Measurements from ENCODE around the gene UBE2H.

The UBE2H gene

GRCh38 chr7:129883151-129883550, 69.6 kb downstream of the UBE2H start:
- POLR2A ChIA-PET: no interaction called here
- TF ChIP-seq CTCF (IDR thresholded peaks at IDR 0.05; ENCODE audit: control extremely low read depth, extremely low read depth, low read depth, missing control alignments): no peak
- DNase-seq (ENCODE audit: extremely low spot score): no peak
- CTCF ChIA-PET: interaction anchor here (1.1 to 1.3 kb wide), 3 partner anchors 8 to 36 kb away, joined by 3 read pairs; no protein-coding TSS in a partner anchor

GRCh38 chr7:129882531-129882930, 70.2 kb downstream of the UBE2H start:
- CTCF ChIA-PET: interaction anchor here (1.1 to 1.3 kb wide), 2 partner anchors 12 to 37 kb away, joined by 3 read pairs; no protein-coding TSS in a partner anchor

GRCh38 chr7:129877146-129877792, 75.5 kb downstream of the UBE2H start:
- TF ChIP-seq CTCF (IDR thresholded peaks at IDR 0.05; ENCODE audit: control extremely low read depth, extremely low read depth, low read depth, missing control alignments): no peak
- CTCF ChIA-PET: interaction anchor here (1.0 to 3.6 kb wide), 5 partner anchors 12 to 48 kb away, joined by 3 to 10 read pairs (median 5); no protein-coding TSS in a partner anchor
- no peak for DNase-seq (ENCODE audit: extremely low spot score)
- POLR2A ChIA-PET: no interaction called here

More at GRCh38 chr7:129882531-129882930, 70.2 kb downstream of the UBE2H start:
- DNase-seq (ENCODE audit: extremely low spot score): no peak
- POLR2A ChIA-PET: no interaction called here
- TF ChIP-seq CTCF (IDR thresholded peaks at IDR 0.05; ENCODE audit: control extremely low read depth, extremely low read depth, low read depth, missing control alignments): no peak

GRCh38 chr7:129875745-129876411, 76.9 kb downstream of the UBE2H start:
- POLR2A ChIA-PET: no interaction called here
- DNase-seq (ENCODE audit: extremely low spot score): no peak
- CTCF ChIA-PET: interaction anchor here (1.0 to 3.6 kb wide), 4 partner anchors 8 to 47 kb away, joined by 3 to 10 read pairs (median 6); no protein-coding TSS in a partner anchor
- TF ChIP-seq CTCF (IDR thresholded peaks at IDR 0.05; ENCODE audit: control extremely low read depth, extremely low read depth, low read depth, missing control alignments): no peak

- DNase-seq (ENCODE audit: extremely low spot score): no peak
- POLR2A ChIA-PET: no interaction called here
- TF ChIP-seq CTCF (IDR thresholded peaks at IDR 0.05; ENCODE audit: control extremely low read depth, extremely low read depth, low read depth, missing control alignments): no peak
- CTCF ChIA-PET: interaction anchor here (1.0 to 3.6 kb wide), 3 partner anchors 9 to 19 kb away, joined by 3 to 10 read pairs (median 8); no protein-coding TSS in a partner anchor
These were observed 77.6 kb downstream of the UBE2H start for GRCh38 chr7:129875160-129875559.

- DNase-seq (ENCODE audit: extremely low spot score): no peak
- CTCF ChIA-PET: interaction anchor here (1.0 to 3.6 kb wide), 3 partner anchors 9 to 19 kb away, joined by 3 to 10 read pairs (median 8); no protein-coding TSS in a partner anchor
- POLR2A ChIA-PET: no interaction called here
- TF ChIP-seq CTCF (IDR thresholded peaks at IDR 0.05; ENCODE audit: control extremely low read depth, extremely low read depth, low read depth, missing control alignments): no peak
These were observed 78.0 kb downstream of the UBE2H start for GRCh38 chr7:129874722-129875121.

All from GM10248 (cell line).